ENCODE measurements around the gene YPEL2.

YPEL2 gene

GRCh38 chr17:59373882-59374495 is 42.5 kb downstream of the YPEL2 start:
- CTCF ChIA-PET, result no interaction called here
- H3K36me3 ChIP-seq (ENCODE audit: control insufficient read depth in 2 of 2, insufficient read depth in 1 of 2, low read length in 2 of 2), result no peaks in the 10 kb centered on the region
- TF ChIP-seq ZNF777 (tag by site-specific recombination; IDR thresholded peaks at IDR 0.05; ENCODE audit: borderline replicate concordance), result no peak
- no peak for TF ChIP-seq HIC1 (tag by site-specific recombination; IDR thresholded peaks at IDR 0.05)
- no peak for TF ChIP-seq ZNF654 (tag by site-specific recombination; IDR thresholded peaks at IDR 0.05; ENCODE audit: low read depth)
- no peak for TF ChIP-seq AEBP2 (tag by site-specific recombination; IDR thresholded peaks at IDR 0.05; ENCODE audit: borderline replicate concordance)
- no peak for TF ChIP-seq ZBTB48 (tag by site-specific recombination; IDR thresholded peaks at IDR 0.05)
- TF ChIP-seq HOXC10 (CRISPR knock-in tag; IDR thresholded peaks at IDR 0.05), result no peak
- TF ChIP-seq ZNF18 (tag by site-specific recombination; IDR thresholded peaks at IDR 0.05), result no peak
- no peak for TF ChIP-seq ZNF664 (tag by site-specific recombination; IDR thresholded peaks at IDR 0.05)
- no peak for TF ChIP-seq BCL11A (tag by site-specific recombination; IDR thresholded peaks at IDR 0.05; ENCODE audit: low read depth)
- no peak for TF ChIP-seq ZNF639 (tag by site-specific recombination; IDR thresholded peaks at IDR 0.05)
- POLR2A ChIA-PET, result no interaction called here
- no peak overlapping the region for H3K27ac ChIP-seq (ENCODE audit: extremely low read depth, low read depth, low read length)
- no peaks in the 10 kb centered on the region for H3K9me3 ChIP-seq (ENCODE audit: control insufficient read depth, insufficient read depth, low read depth, low read length)
- H3K4me3 ChIP-seq (ENCODE audit: low read depth, low read length), result no peak overlapping the region
- H3K4me1 ChIP-seq (ENCODE audit: control insufficient read depth, insufficient read depth, low read length), result peaks cover 13% of the 10 kb centered on the region

GRCh38 chr17:59374612-59375011 is 43.2 kb downstream of the YPEL2 start:
- no peak overlapping the region for H3K27ac ChIP-seq (ENCODE audit: extremely low read depth, low read depth, low read length)
- H3K4me1 ChIP-seq (ENCODE audit: control insufficient read depth, insufficient read depth, low read length), result peaks cover 10% of the 10 kb centered on the region
- CTCF ChIA-PET, result interaction anchor here (1.0 kb wide), 1 partner anchor 67 kb away, joined by 4 read pairs; no protein-coding TSS in a partner anchor

GRCh38 chr17:59375857-59376256 is 44.4 kb downstream of the YPEL2 start:
- Histone ChIP-seq H3K36me3 (ENCODE audit: control insufficient read depth in 2 of 2, insufficient read depth in 1 of 2, low read length in 2 of 2) (no peaks in the 10 kb centered on the region), H3K4me3 (ENCODE audit: low read depth, low read length) (no peak overlapping the region), H3K4me1 (ENCODE audit: control insufficient read depth, insufficient read depth, low read length) (peaks cover 10% of the 10 kb centered on the region), H3K9me3 (ENCODE audit: control insufficient read depth, insufficient read depth, low read depth, low read length) (no peaks in the 10 kb centered on the region), H3K27ac (ENCODE audit: extremely low read depth, low read depth, low read length) (no peak overlapping the region)
- ChIA-PET POLR2A (interaction anchor here (0.6 kb wide), 1 partner anchor 721 kb away, joined by 5 read pairs; no protein-coding TSS in a partner anchor), CTCF (interaction anchor here (0.6 to 1.1 kb wide), 2 partner anchors 36 to 46 kb away, joined by 3 read pairs; no protein-coding TSS in a partner anchor)
- TF ChIP-seq PBX3 (CRISPR knock-in tag; IDR thresholded peaks at IDR 0.05), result no peak
- no peak for TF ChIP-seq ZNF621 (tag by site-specific recombination; IDR thresholded peaks at IDR 0.05)
- TF ChIP-seq ZEB2 (tag by site-specific recombination; IDR thresholded peaks at IDR 0.05), result no peak

More at GRCh38 chr17:59374612-59375011, 43.2 kb downstream of the YPEL2 start:
- H3K36me3 ChIP-seq (ENCODE audit: control insufficient read depth in 2 of 2, insufficient read depth in 1 of 2, low read length in 2 of 2), result no peaks in the 10 kb centered on the region
- no peaks in the 10 kb centered on the region for H3K9me3 ChIP-seq (ENCODE audit: control insufficient read depth, insufficient read depth, low read depth, low read length)
- POLR2A ChIA-PET, result no interaction called here
- no peak overlapping the region for H3K4me3 ChIP-seq (ENCODE audit: low read depth, low read length)
- TF ChIP-seq GLI4 (tag by site-specific recombination; IDR thresholded peaks at IDR 0.05) (no peak), ZNF324 (tag by site-specific recombination; IDR thresholded peaks at IDR 0.05) (no peak), TRIM28 (IDR thresholded peaks at IDR 0.05; ENCODE audit: borderline replicate concordance, low read length) (no peak), ZNF221 (tag by site-specific recombination; IDR thresholded peaks at IDR 0.05; ENCODE audit: borderline replicate concordance) (no peak), ZNF214 (tag by site-specific recombination; IDR thresholded peaks at IDR 0.05; ENCODE audit: borderline replicate concordance) (no peak), ZEB2 (tag by site-specific recombination; IDR thresholded peaks at IDR 0.05) (no peak)

All from HEK293 (cell line).